GM06990 (cell line): ENCODE measurements around the gene YTHDF2.

Experiments used
- DNase-seq: peaks from one replicate; pipeline ENCODE4 v3.0.0-alpha.2; 2011; ENCODE audit not compliant: insufficient read length; ENCODE audit errors: extremely low read depth
- H3K27me3 ChIP-seq: replicated peaks from 2 replicates; pipeline ENCODE4 v1.6.0; 2011; ENCODE audit warnings: low read length; ENCODE audit not compliant: control insufficient read depth, insufficient read depth
- H3K36me3 ChIP-seq: 2 replicates; pipeline ENCODE4 v1.5.1; 2011; ENCODE audit warnings: low read length; ENCODE audit not compliant: control insufficient read depth, insufficient read depth
- H3K4me3 ChIP-seq: replicated peaks from 2 replicates; pipeline ENCODE4 v1.5.1; 2011; ENCODE audit warnings: low read depth, mild to moderate bottlenecking, control low read depth, low read length
- TF ChIP-seq, protein P1 (sequence below): IDR thresholded peaks from 2 replicates; pipeline ENCODE4 v1.5.1; 2011; ENCODE audit warnings: low read length, control low read depth, mild to moderate bottlenecking, inconsistent platforms; ENCODE audit not compliant: insufficient read depth, poor library complexity, severe bottlenecking

The YTHDF2 gene

DNA sequence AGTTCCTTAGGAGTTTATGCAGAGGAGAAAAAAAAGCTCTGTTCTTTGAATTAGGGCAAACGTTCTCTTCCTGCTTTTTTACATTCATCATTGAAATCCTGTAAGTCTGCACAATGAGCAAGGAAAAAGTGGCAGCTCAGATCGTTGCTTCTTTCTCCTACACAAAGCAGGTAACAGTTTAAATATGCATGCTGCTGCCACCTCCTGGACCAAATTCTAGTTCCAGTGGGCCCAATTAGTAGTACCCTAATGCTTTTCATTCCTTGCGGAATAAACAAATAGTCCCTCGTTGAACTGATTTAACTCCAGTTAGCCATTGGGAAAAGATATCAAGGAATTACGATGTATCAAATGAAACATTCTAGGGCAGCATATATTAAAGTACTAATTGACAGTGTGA is 20.1 kb downstream of the YTHDF2 start:
- TF ChIP-seq, protein P1, sequence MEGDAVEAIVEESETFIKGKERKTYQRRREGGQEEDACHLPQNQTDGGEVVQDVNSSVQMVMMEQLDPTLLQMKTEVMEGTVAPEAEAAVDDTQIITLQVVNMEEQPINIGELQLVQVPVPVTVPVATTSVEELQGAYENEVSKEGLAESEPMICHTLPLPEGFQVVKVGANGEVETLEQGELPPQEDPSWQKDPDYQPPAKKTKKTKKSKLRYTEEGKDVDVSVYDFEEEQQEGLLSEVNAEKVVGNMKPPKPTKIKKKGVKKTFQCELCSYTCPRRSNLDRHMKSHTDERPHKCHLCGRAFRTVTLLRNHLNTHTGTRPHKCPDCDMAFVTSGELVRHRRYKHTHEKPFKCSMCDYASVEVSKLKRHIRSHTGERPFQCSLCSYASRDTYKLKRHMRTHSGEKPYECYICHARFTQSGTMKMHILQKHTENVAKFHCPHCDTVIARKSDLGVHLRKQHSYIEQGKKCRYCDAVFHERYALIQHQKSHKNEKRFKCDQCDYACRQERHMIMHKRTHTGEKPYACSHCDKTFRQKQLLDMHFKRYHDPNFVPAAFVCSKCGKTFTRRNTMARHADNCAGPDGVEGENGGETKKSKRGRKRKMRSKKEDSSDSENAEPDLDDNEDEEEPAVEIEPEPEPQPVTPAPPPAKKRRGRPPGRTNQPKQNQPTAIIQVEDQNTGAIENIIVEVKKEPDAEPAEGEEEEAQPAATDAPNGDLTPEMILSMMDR: peak; percentile 27
- DNase-seq: no peak
- Histone ChIP-seq H3K36me3 (peaks cover 3% of the 10 kb centered on the region), H3K4me3 (no peak overlapping the region), H3K27me3 (no peaks in the 10 kb centered on the region)

DNA sequence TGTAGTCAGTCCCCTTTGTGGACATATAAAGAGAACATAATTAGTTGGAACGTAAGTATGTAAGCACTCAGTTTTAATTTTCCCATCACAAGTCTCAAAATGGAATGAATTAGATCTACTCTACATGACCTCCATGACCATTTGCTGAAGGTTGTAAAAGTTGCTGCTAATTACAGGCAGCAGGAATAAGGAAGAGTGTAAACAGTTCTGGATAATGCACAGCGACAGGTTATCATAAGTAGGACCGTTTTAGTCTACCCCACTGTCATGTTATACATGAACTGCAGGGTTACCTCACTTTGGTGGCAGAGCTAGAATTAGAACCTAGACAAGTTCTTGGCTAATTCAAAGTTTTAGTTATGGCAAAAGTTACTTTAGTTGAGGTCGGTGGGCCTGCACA is 21.7 kb downstream of the YTHDF2 start:
- H3K4me3 ChIP-seq: no peak overlapping the region
- DNase-seq: no peak
- no peaks in the 10 kb centered on the region for H3K27me3 ChIP-seq
- TF ChIP-seq, protein P1: no peak
- H3K36me3 ChIP-seq: peaks cover 1% of the 10 kb centered on the region; the same call in 1 of the 2 replicates

DNA sequence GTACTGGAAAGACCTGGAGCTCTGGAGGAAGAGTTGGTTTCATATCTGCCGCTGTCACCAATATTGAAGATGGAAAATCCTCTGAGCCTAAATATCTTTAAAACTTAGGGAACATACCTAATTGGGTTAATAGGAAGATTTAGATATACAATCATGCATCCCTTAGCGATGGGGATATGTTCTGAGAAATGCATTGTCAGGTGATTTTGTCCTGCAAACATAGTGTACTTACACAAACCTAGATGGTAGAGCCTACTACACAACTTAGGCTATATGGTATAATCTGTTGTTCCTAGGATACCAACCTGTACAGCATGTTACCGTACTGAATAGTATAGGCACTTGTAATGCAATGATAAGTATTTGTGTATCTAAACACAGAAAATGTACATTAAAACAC is 22.5 kb downstream of the YTHDF2 start:
- Histone ChIP-seq H3K36me3 (peaks cover 1% of the 10 kb centered on the region; the same call in 1 of the 2 replicates), H3K4me3 (no peak overlapping the region), H3K27me3 (no peaks in the 10 kb centered on the region)
- TF ChIP-seq, protein P1: no peak
- no peak for DNase-seq

DNA sequence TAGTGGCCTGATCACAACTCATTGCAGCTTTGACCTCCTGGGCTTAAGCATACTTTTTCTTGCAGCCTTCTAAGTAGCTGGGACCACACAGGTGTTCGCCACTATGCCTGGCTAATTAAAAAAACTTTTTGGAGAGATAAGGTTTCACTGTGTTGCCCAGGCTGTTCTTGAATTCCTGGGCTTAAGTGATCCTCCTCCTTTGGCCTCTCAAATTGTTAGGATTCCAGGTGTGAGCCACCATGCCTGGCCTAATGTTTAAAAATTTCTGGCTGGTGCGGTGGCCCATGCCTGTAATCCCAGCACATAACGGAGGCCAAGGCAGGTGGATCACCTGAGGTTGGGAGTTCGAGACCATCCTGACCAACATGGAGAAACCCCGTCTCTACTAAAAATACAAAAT is 24.4 kb downstream of the YTHDF2 start:
- no peak for DNase-seq
- Histone ChIP-seq H3K36me3 (peaks cover 6% of the 10 kb centered on the region), H3K27me3 (no peaks in the 10 kb centered on the region), H3K4me3 (no peak overlapping the region)
- TF ChIP-seq, protein P1: no peak

GRCh38 chr1:28766532-28767183 is 29.9 kb downstream of the YTHDF2 start:
- no peak overlapping the region for H3K4me3 ChIP-seq
- no peaks in the 10 kb centered on the region for H3K27me3 ChIP-seq
- TF ChIP-seq, protein P1: no peak
- DNase-seq: no peak
- peaks cover 5% of the 10 kb centered on the region for H3K36me3 ChIP-seq
